NCI-H774 (cell line): ENCODE results near the gene CDH23.

Source experiments
- DNase-seq: peaks from one replicate; lab custom pipeline; 2025; lab: John Stamatoyannopoulos, UW

CDH23 gene

GRCh38 chr10:71756311-71757191, 359.8 kb downstream of the CDH23 start:
- DNase-seq, result no peak

GRCh38 chr10:71757399-71757922, 360.7 kb downstream of the CDH23 start:
- DNase-seq, result no peak

GRCh38 chr10:71761105-71761511, 364.4 kb downstream of the CDH23 start:
- no peak for DNase-seq

GRCh38 chr10:71761541-71762113, 364.9 kb downstream of the CDH23 start:
- DNase-seq, result no peak

- DNase-seq, result no peak
These were observed 365.6 kb downstream of the CDH23 start for GRCh38 chr10:71762324-71762723.

- DNase-seq, result no peak
These were observed 366.8 kb downstream of the CDH23 start for GRCh38 chr10:71763352-71764127.

GRCh38 chr10:71765176-71765904, 368.6 kb downstream of the CDH23 start:
- no peak for DNase-seq

- DNase-seq, result no peak
These were observed 369.4 kb downstream of the CDH23 start for GRCh38 chr10:71765906-71766716.

GRCh38 chr10:71766717-71767419, 370.1 kb downstream of the CDH23 start:
- DNase-seq, result no peak

GRCh38 chr10:71767420-71768035, 370.8 kb downstream of the CDH23 start:
- no peak for DNase-seq

- DNase-seq, result no peak
These were observed 372.6 kb downstream of the CDH23 start for GRCh38 chr10:71769279-71769823.

- no peak for DNase-seq
These were observed 373.5 kb downstream of the CDH23 start for GRCh38 chr10:71770255-71770654.

- no peak for DNase-seq
These were observed 374.1 kb downstream of the CDH23 start for GRCh38 chr10:71770789-71771188.

GRCh38 chr10:71771204-71771603, 374.5 kb downstream of the CDH23 start:
- no peak for DNase-seq

GRCh38 chr10:71771821-71772617, 375.3 kb downstream of the CDH23 start:
- no peak for DNase-seq

- no peak for DNase-seq
These were observed 376.1 kb downstream of the CDH23 start for GRCh38 chr10:71772832-71773220.

GRCh38 chr10:71773221-71773971, 376.7 kb downstream of the CDH23 start, which contains the start of gene VSIR:
TSS of gene VSIR (minus strand) at chr10:71773520. CDS start at chr10:71773439, 81 bp downstream.
- DNase-seq, result peak; percentile 79
